KOPT-K1 (cell line): ENCODE data around the gene PRTG.
"Not testable (repeated sequence)": the region's sequence is repeated elsewhere in the genome, so short reads cannot be mapped to it uniquely, and the experiment has no call there.

Source experiments
- H3K27ac ChIP-seq: fragments of 200-600 bp; sonication (generic); 2 replicates; pipeline ENCODE4 v1.5.1; 2016; ENCODE audit warnings: antibody characterized with exemption, mild to moderate bottlenecking, low read depth, low read length; ENCODE audit not compliant: poor library complexity, severe bottlenecking
- H3K36me3 ChIP-seq: fragments of 200-600 bp; sonication (generic); 2 replicates; pipeline ENCODE4 v1.5.1; 2017; ENCODE audit warnings: antibody characterized with exemption, mild to moderate bottlenecking, low read length, moderate library complexity; ENCODE audit not compliant: insufficient read depth
- H3K9me3 ChIP-seq: fragments of 200-600 bp; sonication (generic); 2 replicates; pipeline ENCODE4 v1.5.1; 2017; ENCODE audit warnings: antibody characterized with exemption, low read length, mild to moderate bottlenecking; ENCODE audit not compliant: insufficient read depth, poor library complexity, severe bottlenecking

PRTG gene

DNA sequence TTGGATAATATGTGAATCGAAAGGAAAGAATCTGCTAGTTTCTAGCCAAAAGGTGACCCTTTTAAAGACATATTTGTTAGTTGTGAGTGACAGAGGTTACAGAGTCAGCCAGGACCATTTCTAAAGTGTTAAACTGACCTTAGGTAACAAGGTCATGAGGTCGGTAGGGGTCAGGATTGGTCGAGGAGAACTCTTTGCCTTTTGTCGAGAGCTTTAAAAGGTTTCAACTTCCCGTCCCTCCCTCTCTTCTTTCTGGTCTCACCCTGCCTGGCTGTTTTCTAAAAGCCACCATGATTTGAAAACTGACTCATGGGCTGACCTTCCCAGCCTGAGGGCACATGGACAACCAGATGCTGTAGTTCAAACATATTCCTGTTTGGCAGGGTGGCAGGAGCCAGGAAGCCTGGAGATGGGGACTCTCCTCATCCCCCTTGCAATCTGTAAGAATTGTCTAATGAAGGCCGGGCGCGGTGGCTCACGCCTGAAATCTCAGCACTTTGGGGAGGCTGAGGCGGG, 25.8 kb upstream of the PRTG start:
- no peaks in the 10 kb centered on the region for H3K36me3 ChIP-seq
- no peak overlapping the region for H3K27ac ChIP-seq
- H3K9me3 ChIP-seq: no peaks in the 10 kb centered on the region

DNA sequence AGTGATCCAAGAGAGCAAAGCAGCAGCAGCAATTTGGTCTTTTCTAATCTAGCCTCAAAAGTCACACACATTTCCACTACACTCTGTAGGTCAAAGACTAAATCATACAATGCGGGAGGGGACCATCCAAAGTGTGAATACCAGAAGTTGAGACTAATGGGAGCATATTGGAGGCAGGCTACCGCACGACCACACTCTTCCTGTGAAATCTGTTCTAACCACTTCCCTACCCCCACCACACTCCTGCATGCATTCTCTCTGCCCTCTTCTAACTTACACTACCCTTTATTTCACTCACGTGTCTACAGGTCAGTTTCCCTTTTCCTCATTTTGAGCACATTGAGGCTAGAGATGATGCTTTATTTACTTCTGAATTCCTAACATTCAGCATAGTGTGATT, 23.7 kb upstream of the PRTG start:
- H3K36me3 ChIP-seq: no peaks in the 10 kb centered on the region
- no peak overlapping the region for H3K27ac ChIP-seq

DNA sequence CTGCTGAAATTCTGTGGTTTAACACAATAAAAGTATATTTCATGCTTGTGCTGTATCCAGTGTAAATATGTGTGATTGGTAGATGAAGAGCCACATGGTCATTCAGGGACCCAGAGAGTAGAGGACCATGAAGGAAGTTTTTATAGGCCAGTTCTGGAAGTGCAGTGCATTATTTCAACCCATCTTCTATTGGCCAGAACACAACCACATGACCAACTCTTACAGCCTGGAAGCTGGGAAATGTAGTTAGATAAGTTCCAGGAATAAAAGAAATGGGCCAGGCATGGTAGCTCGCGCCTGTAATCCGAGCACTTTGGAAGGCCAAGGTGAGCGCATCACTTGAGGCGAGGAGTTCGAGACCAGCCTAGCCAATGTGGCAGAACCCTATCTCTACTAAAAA, 21.4 kb upstream of the PRTG start:
- Histone ChIP-seq H3K36me3 (no peaks in the 10 kb centered on the region), H3K9me3 (no peaks in the 10 kb centered on the region), H3K27ac (no peak overlapping the region)

More for the DNA sequence above, 23.7 kb upstream of the PRTG start:
- no peaks in the 10 kb centered on the region for H3K9me3 ChIP-seq

DNA sequence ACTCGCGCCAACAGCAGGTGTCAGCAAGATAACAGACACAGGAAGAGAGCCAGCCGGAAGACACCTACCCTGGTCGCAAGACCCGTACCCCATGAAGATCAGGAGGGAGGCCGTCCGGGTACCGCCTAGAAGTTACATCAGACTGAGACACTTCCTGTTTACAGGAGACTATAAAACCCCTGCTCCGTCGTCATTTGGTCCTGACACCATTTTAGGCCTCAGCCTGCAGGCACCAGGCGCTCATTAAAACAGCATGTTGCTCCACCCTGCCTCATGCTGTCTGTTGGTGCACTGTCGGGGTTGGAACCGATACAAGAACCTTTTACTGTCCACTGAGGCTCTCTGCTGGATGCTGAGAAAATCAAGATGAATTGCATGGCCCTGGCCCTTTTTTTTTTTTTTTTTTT, 15.6 kb upstream of the PRTG start:
- no peaks in the 10 kb centered on the region for H3K36me3 ChIP-seq
- H3K27ac ChIP-seq: no peak overlapping the region
- no peaks in the 10 kb centered on the region for H3K9me3 ChIP-seq

DNA sequence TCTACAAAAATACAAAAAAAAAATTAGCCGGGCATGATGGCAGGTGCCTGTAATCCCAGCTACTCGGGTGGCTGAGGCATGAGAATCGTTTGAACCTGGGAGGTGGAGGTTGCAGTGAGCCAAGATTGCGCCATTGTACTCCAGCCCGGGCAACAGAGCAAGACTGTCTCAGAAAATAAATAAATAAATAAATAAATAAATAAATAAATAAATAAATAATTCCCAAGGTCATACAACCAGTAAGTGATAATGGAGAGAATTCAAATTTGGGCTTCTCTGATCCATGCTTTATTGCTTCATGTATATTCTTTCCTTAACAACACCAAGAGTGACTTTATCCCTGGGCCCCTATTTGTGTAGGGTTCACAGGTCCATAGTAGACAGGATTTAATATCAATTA, 10.5 kb upstream of the PRTG start:
- H3K36me3 ChIP-seq, H3K9me3 ChIP-seq, H3K27ac ChIP-seq: not testable (repeated sequence)

DNA sequence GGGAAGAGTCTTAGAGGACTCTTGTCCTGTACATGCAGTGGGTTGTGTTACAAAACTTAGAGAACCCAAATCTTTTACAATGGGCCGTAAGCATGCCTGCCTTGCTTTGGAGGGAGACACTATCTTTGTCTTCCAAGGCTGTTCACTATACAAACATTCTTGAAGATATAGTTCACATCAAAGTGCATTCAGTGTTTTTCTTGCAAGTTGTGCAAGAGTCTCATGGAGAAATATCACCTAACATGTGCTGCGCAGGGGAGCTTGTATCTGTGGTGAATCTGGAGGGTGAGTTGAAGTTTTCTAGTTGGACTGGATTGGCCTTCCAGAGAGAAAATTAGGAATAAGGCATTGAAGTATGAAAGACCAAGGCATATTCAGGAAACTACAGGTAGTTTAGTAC, 7.8 kb upstream of the PRTG start:
- Histone ChIP-seq H3K9me3 (no peaks in the 10 kb centered on the region), H3K36me3 (no peaks in the 10 kb centered on the region), H3K27ac (no peak overlapping the region)

DNA sequence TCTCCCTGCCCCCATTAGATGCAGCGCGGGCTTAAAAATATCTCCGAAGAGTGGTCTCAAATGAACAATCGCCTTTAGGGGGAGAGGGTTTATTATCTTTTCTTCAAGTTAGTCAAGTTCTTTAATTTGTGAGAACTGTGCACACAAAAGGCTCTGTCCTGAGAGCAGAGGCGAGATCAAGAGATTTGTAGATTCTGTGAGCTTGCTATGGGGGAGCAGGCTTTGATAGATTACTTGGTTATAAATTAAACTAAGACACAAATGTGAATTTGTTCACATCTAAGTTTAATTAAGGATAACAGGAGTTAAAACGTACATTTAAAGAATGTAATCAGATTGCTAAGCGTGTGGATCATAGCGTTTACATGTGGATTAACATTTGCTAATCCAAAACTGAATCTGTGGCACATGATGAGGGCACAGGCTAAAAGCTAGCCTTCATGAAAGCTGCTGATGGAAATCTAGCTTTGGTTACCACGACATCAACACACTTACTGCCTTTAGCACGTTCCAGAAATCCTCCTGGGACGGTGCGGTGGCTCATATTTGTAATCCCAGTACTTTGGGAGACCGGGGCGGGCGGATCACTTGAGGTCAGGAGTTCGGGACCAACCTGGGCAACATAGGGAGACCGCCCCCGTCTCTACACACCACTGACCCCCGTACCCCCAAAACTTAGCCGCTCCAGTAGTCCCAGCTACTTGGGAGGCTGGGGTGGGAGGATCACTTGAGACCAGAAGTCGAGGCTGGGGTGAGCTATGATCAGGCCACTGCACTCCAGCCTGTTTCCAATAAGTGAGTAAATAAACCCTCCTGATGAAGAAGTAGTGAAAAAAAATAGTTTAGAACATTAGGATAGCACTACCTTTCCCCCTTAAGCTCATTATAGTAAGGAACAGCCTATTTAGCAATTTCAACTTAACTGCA, 1.0 kb upstream of the PRTG start:
- Histone ChIP-seq H3K36me3 (no peaks in the 10 kb centered on the region), H3K27ac (no peak overlapping the region), H3K9me3 (no peaks in the 10 kb centered on the region)

DNA sequence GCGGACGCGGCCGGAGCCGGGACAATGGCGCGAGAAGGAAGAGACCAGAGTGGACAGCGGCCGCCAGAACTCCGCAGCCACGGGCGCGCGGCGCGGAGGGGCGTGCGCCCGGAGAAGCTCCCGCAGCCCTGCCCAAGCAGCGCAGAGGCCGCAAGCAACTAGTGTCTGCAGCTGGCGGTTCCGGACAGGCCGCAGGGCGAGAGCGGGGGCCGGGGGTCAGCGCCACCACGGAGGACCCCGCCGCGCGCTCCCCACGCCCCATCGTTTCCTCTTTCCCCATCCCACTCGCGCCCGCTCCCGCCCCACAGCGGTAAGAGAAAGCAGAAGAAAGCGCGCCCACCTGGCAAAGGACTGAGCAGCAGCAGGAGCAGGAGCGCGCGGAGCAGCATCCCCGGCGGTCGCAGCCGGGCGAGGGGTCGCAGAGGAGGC, 440 bp downstream of the PRTG start:
- Histone ChIP-seq H3K27ac (no peak overlapping the region), H3K9me3 (no peaks in the 10 kb centered on the region), H3K36me3 (no peaks in the 10 kb centered on the region)

DNA sequence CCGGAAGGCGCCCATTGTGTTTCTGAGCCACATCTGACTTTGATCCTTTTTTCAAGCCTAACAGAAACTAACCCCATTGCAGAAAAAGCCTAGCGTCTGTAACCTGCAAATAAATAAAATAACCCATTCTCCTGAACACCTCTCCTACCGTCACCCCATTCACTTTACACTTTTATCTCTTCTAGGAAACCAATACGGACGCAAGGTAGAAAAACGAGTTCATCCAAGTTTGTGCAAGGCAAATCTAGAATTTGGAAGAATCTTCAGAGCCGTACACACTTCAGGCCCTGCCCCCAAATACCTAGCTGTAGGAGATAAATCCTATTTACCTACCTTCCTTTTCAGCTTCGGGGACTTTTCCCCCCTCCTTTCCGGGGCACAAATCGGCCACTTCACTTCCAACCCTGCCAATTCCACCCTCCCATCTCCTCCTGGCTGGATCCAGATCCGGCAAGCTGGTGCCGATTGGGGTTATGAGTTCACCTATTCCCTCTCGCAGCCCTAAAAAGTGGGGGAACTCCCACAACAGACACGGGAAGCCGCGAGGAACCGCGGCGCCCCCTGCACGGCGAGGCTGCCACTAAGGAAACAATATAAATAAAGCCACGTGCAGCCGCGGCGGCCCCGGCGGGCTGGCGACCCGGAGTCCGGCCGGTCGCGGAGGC, 987 bp downstream of the PRTG start:
- Histone ChIP-seq H3K9me3 (no peaks in the 10 kb centered on the region), H3K36me3 (no peaks in the 10 kb centered on the region), H3K27ac (no peak overlapping the region)

DNA sequence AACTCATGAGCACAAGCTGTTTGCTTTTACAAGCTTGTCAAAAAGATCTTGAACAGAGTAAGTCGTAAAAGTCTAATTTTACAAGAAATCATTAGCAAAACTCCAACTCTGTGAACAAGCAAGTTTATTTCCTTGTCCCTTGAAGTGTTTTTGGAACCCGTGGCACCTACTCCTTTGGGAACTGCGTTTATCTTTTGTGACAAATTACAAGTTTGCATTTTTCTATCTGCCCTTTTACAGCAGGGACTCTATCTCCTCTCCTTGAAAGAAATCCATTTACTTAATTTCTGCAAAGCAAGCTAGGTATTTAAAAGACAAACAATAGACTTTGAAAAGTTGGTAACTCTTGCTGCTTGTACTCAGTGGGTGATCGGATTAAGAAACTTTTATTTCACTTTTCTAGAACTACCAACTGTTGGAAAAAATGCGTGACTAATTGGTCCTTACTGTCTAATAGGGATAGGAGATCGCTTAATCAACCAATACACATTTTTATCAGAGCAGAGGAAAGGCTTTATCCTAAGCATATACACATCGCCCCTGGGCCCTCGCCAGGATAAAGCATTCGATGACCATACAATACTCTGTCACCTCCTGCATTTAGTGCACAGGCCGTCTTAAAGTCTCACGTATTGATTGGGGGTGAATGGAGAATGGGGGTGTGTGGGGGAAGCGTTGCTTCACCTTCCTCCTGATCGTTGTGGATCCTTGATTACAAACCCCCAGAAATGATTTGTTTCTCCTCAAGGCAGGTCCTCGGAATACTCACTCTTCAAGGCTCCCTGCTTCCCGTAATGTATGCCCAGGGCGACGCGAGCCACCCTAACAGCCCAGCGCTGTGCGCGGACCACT, 1.7 kb downstream of the PRTG start:
- Histone ChIP-seq H3K36me3 (no peaks in the 10 kb centered on the region), H3K27ac (no peak overlapping the region), H3K9me3 (no peaks in the 10 kb centered on the region)

DNA sequence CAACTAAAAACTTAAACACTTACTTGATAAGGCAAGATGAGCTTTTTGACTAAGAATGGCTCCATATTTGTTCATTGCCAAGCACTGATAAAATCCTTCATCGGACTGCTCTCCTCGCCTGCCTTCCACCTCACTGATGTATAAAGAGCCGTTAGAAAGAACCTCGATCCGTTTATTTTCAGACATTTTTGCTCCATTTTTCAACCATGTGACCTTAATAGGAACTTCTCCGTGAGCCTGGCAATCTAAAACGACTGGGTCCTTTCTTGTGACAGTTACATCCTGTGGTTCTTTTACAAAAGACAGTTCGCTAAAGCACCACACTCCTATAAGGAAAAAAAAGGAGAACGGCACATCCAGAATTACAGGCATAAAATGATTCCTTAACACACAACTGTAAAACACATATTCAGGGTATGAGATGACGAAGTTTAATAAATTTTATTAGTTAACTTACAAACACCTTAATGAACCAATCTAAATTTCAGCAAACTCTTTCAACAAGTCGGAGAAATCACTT, 2.5 kb downstream of the PRTG start:
- H3K27ac ChIP-seq: no peak overlapping the region
- H3K9me3 ChIP-seq: no peaks in the 10 kb centered on the region
- H3K36me3 ChIP-seq: no peaks in the 10 kb centered on the region

DNA sequence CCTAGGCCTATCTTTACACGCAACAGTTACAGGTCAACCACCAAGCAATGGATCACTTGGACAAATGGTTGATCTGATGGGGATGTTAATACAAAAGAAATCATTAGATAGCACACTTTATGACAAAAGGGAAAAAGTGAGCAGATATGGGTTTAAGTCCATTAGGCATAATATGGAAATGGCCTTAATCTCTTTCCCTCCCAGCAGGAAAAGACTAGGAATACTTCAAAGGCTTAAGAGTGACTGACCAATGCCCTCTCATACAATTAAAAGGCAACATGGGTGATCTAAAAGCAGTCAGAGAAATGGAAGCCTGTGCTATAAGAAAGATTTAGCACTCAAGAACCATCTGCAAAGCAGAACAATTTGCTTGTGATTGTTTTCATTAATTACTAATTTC, 3.3 kb downstream of the PRTG start:
- H3K9me3 ChIP-seq: no peaks in the 10 kb centered on the region
- H3K36me3 ChIP-seq: no peaks in the 10 kb centered on the region
- H3K27ac ChIP-seq: no peak overlapping the region

DNA sequence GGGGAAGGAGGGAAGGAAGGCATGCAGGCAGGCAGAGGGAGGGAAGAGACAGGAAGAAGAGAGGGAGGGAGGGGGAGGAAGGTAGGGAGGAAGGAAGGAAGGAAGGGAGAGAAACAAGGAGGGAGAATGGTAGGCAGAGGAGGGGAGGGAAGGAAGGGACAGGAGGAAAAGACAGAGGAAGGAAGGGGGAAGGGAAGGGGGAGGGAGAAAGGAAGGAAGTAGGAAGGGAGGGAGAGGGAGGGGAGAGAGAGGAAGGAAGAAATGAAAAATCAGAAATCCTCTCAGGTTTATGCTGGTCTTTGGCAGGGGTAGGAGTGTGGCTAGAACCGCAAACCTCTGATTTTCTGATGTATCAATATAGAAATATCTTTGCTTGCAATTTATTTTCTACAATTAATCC, 4.2 kb downstream of the PRTG start:
- H3K36me3 ChIP-seq: no peaks in the 10 kb centered on the region
- no peak overlapping the region for H3K27ac ChIP-seq
- H3K9me3 ChIP-seq: no peaks in the 10 kb centered on the region

DNA sequence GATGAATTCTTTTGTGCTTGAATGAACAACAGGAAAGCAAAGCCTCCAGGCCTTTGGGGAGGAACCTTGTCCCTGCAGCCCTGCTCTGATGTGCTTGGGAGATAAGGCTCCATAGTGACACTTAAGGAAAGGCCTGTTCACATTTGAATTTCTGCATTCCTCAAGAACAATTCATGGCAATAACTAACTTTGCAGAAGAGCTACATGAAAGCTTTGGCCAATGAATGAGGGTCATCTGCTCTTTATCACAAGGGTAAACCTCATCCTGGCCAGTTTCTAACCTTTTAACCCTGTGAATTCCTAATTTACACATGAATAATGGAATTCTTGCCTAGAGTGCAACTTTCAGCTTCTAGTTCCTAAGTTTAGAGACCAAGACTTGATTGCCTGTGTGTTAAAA, 5.6 kb downstream of the PRTG start:
- H3K36me3 ChIP-seq: no peaks in the 10 kb centered on the region
- no peaks in the 10 kb centered on the region for H3K9me3 ChIP-seq
- no peak overlapping the region for H3K27ac ChIP-seq

DNA sequence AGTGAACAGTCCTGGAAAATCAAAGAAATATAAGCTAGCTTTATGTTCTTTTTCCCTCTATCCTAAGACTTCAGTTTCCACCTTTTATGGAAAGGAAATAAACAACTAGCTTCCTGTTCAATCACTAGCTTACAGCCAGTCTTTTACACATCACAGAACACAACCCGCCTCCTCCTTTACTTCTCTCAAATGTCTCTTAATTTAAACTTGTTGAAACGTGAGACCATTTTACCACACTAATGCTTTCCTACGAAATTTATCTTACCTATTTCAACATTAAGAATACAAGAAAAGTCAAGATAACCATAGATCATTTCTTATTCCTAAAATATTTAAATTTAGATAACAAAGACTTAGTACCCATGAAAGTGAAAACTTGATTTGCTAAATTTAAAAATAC, 6.2 kb downstream of the PRTG start:
- H3K36me3 ChIP-seq: no peaks in the 10 kb centered on the region
- no peak overlapping the region for H3K27ac ChIP-seq
- H3K9me3 ChIP-seq: no peaks in the 10 kb centered on the region
